ENCODE data around the gene SOX5. TPM values are rescaled to one million over a fixed set of nuclear protein-coding genes. Genes with fewer than 3 reads are reported as not detected.

The SOX5 gene
- total and polyA plus RNA-seq, 9 of the 15 experiments (the other 6 are each of a cell fraction or from before 2014, with no cell fraction given), result 8.3 to 16.5 (median 11.9) TPM

GRCh38 chr12:23569356-23569755 is 380.1 kb downstream of the SOX5 start:
- Histone ChIP-seq H3K9ac (ENCODE audit: insufficient read depth in 1 of 2, low read depth in 2 of 2, low read length in 2 of 2) (no peak overlapping the region), H3K4me1 (replicated peaks in 1 of 2; ENCODE audit: control insufficient read depth in 2 of 2, insufficient read depth in 2 of 2, low read length in 2 of 2) (peaks cover 0 to 19% of the 10 kb centered on the region in 2 experiments; a peak in 3 of 5 replicates), H3K27ac (ENCODE audit: extremely low read depth, low read depth, low read length) (peak overlapping the region; percentile 27; the same call in 1 of the 3 replicates), H3K36me3 (ENCODE audit: control insufficient read depth, insufficient read depth, low read length) (peaks cover 2% of the 10 kb centered on the region; the same call in 2 of the 3 replicates), H4K20me1 (replicated peaks; ENCODE audit: control insufficient read depth, insufficient read depth, low read length) (no peaks in the 10 kb centered on the region), H3K9me3 (replicated peaks; ENCODE audit: control insufficient read depth, insufficient read depth, low read depth, low read length) (no peaks in the 10 kb centered on the region), H3K9me1 (ENCODE audit: control insufficient read depth, insufficient read depth, low read length) (no peaks in the 10 kb centered on the region), H3K4me2 (ENCODE audit: insufficient read depth, low read length) (no peak overlapping the region), H3K79me2 (ENCODE audit: control insufficient read depth, insufficient read depth, low read length) (no peaks in the 10 kb centered on the region), H2AFZ (ENCODE audit: low read depth, low read length) (peak overlapping the region; percentile 48; the same call in 1 of the 2 replicates), H3K4me3 (no peak overlapping the region), H3K27me3 (ENCODE audit: control insufficient read depth in 2 of 2, insufficient read depth in 2 of 2, low read length in 2 of 2) (no peaks in the 10 kb centered on the region)
- DNase-seq (ENCODE audit: extremely low read depth in 1 of 4, low spot score in 3 of 4), result peak in 1 of 4 experiments; percentile 22
- TF ChIP-seq SMARCA4 (IDR thresholded peaks at IDR 0.05), result 0 out of 2 replicates have a peak, but pooled peaks have one; percentile 40
- TF ChIP-seq CREM (IDR thresholded peaks at IDR 0.05; ENCODE audit: low read depth), result no peak
- 0 out of 2 replicates have a peak, but pooled peaks have one; percentile 35 for TF ChIP-seq ARID2 (IDR thresholded peaks at IDR 0.05)
- no peak for TF ChIP-seq RNF219 (CRISPR knock-in tag; IDR thresholded peaks at IDR 0.05)
- TF ChIP-seq SP1 (CRISPR knock-in tag; IDR thresholded peaks at IDR 0.05), result no peak
- TF ChIP-seq ATF7 (IDR thresholded peaks at IDR 0.05), result 0 out of 2 replicates have a peak, but pooled peaks have one; percentile 32
- 0 out of 4 replicates have a peak, but pooled peaks of 1 of the 2 experiments have one; percentile 13 for TF ChIP-seq HDAC1 (IDR thresholded peaks at IDR 0.05)
- peak; percentile 60 for TF ChIP-seq DPF2 (IDR thresholded peaks at IDR 0.05)
- TF ChIP-seq JUND (IDR thresholded peaks at IDR 0.05; ENCODE audit: borderline replicate concordance, low read depth, low read length), result no peak
- peak; percentile 43; the same call in 1 of the 3 replicates for TF ChIP-seq JUND (tag; IDR thresholded peaks at IDR 0.05; ENCODE audit: borderline replicate concordance, low read depth, low read length)
- TF ChIP-seq COPS2 (conservative IDR thresholded peaks at IDR 0.05), result no peak
- no peak for TF ChIP-seq SREBF2 (CRISPR knock-in tag; IDR thresholded peaks at IDR 0.05)
- no peak for TF ChIP-seq KLF13 (tag; IDR thresholded peaks at IDR 0.05; ENCODE audit: borderline replicate concordance, low read depth)
- peak; percentile 25; the same call in 1 of the 2 replicates for TF ChIP-seq ARID1B (IDR thresholded peaks at IDR 0.05)
- 0 out of 2 replicates have a peak, but pooled peaks have one; percentile 33 for TF ChIP-seq CEBPB (tag; IDR thresholded peaks at IDR 0.05)
- no peak for TF ChIP-seq ZNF561 (CRISPR knock-in tag; conservative IDR thresholded peaks at IDR 0.05)
- no peak for TF ChIP-seq MAFK (IDR thresholded peaks at IDR 0.05; ENCODE audit: low read length)
- intact Hi-C loops (cut with micrococcal nuclease), result no loop called here
- ChIA-PET POLR2A (no interaction called here), CTCF (ENCODE audit: low intra/inter-chr PET ratio) (no interaction called here)
- BruUV-seq (replicated peaks), result no TSS peak
- FAIRE-seq, result no peak
- 37% methylated on average over 2 of the region's 2 CpGs for WGBS (ENCODE audit: insufficient coverage, low coverage, missing lambda C conversion rate)
- peak; percentile 64 for ATAC-seq
- in situ Hi-C loops (cut with MboI), result no loop called here
